Stimulated activated CD4-positive, alpha-beta T cell treated with anti-CD3 and anti-CD28 coated beads, Interleukin-1b, Interleukin-23, amount 100 ng/mL, for 1 hour (primary cell): ENCODE data around the gene SACM1L.
"Not testable (repeated sequence)": the region's sequence is repeated elsewhere in the genome, so short reads cannot be mapped to it uniquely, and the experiment has no call there.

Source experiments
- DNase-seq, 2 donors: peaks; one replicate each; pipeline ENCODE4 v3.0.0-alpha.2; 2020; ENCODE audit warnings: low read depth in 2 of 2

The SACM1L gene

GRCh38 chr3:45741247-45741646, 52.1 kb downstream of the SACM1L start:
- no peak for DNase-seq

- DNase-seq: no peak
These were observed 52.7 kb downstream of the SACM1L start for GRCh38 chr3:45741742-45742460.

- DNase-seq: no peak
These were observed 53.4 kb downstream of the SACM1L start for GRCh38 chr3:45742461-45743089.

GRCh38 chr3:45746165-45746776, 57.1 kb downstream of the SACM1L start:
- DNase-seq: no peak

- DNase-seq: no peak
These were observed 57.8 kb downstream of the SACM1L start for GRCh38 chr3:45746777-45747622.

- DNase-seq: no peak
These were observed 58.9 kb downstream of the SACM1L start for GRCh38 chr3:45748068-45748467.

- not testable (repeated sequence) for DNase-seq
These were observed 59.9 kb downstream of the SACM1L start for GRCh38 chr3:45749036-45749600.

- no peak for DNase-seq
These were observed 60.7 kb downstream of the SACM1L start for GRCh38 chr3:45749880-45750279.

GRCh38 chr3:45751537-45752242, 62.5 kb downstream of the SACM1L start:
- DNase-seq: no peak

- DNase-seq: no peak
These were observed 63.9 kb downstream of the SACM1L start for GRCh38 chr3:45753095-45753494.

GRCh38 chr3:45754461-45754860, 65.3 kb downstream of the SACM1L start:
- DNase-seq: no peak

- no peak for DNase-seq
These were observed 66.9 kb downstream of the SACM1L start for GRCh38 chr3:45756055-45756454.

- not testable (repeated sequence) for DNase-seq
These were observed 67.9 kb downstream of the SACM1L start for GRCh38 chr3:45757141-45757540.

- no peak for DNase-seq
These were observed 69.7 kb downstream of the SACM1L start for GRCh38 chr3:45758871-45759270.

- no peak for DNase-seq
These were observed 70.7 kb downstream of the SACM1L start for GRCh38 chr3:45759851-45760250.

GRCh38 chr3:45760878-45761711, 71.9 kb downstream of the SACM1L start:
- DNase-seq: peak in 1 of 2 donors; percentile 7

- DNase-seq: no peak
These were observed 72.6 kb downstream of the SACM1L start for GRCh38 chr3:45761831-45762230.

- no peak for DNase-seq
These were observed 73.6 kb downstream of the SACM1L start for GRCh38 chr3:45762647-45763302.

GRCh38 chr3:45763303-45763675, 74.1 kb downstream of the SACM1L start:
- no peak for DNase-seq
